ENCODE data around the gene C6orf136. TPM values are rescaled to one million over a fixed set of nuclear protein-coding genes. Genes with fewer than 3 reads are reported as not detected.

The C6orf136 gene
- total RNA-seq, 1 experiment from 2014 or later = 34.8 TPM

DNA sequence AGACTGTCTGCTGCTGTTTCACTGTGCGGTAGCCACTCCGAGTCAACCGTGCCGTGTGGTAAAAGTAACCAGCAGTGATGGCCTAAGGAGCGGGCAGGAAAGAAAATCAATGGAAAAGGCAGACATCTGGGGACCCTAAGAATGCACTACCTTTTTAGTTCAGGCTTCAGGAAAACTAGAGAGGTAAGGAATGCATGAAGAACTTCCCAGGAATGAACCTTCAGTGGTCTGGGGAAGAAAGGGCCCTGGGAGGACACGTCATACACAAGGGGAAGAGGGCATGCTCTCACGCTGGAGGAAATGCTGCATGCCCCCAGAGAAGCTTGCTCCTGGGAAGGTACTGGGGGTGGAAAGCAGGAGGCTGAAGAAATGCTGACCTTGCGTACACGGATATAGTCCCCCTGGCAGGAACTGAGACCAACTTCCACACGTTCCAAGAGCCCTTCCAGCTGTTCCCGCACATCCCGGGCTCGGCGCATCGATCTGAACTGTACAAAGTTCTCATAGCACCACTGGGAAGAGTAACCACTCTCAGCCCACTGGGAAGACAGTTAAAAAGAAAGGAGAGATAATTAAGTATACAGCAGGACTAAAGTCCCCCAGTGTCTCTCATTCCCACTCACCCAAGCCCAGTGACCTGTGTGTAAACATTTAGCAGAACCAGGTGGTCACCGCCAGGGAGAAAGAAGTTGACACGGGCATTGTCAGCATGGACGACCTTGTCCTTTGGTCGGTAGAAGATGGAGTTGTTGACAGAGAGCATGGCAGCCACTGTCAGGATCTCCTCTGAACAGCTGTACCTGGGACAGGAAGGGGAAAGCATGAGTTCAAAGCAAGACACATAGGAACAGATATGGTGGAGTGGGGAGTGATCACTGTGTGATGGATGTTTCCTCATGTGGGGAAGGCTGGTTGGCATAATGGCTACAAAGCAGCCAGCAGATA lies 8.1 kb downstream of the C6orf136 start:
- no peak overlapping the region for H2AFZ ChIP-seq (ENCODE audit: low read depth, low read length, poor library complexity, severe bottlenecking)
- DNase-seq (ENCODE audit: low read depth, low spot score) (no peak), ATAC-seq (no peak)
- H3K79me2 ChIP-seq (ENCODE audit: insufficient read depth, low read length) = no peaks in the 10 kb centered on the region
- ChIA-PET RAD21 (ENCODE audit: low non-redundant PET in 1 of 2, low total read pairs in 2 of 2, uncharacterized antibody in 2 of 2, unreplicated experiment in 2 of 2) (no interaction called here), CTCF (no interaction called here), POLR2A (no interaction called here)
- H3K9ac ChIP-seq (ENCODE audit: low read length) = no peak overlapping the region
- H3K9me2 ChIP-seq (ENCODE audit: insufficient read depth) = no peaks in the 10 kb centered on the region
- H3K4me2 ChIP-seq (ENCODE audit: low read length) = no peak overlapping the region
- TF ChIP-seq, protein P1, sequence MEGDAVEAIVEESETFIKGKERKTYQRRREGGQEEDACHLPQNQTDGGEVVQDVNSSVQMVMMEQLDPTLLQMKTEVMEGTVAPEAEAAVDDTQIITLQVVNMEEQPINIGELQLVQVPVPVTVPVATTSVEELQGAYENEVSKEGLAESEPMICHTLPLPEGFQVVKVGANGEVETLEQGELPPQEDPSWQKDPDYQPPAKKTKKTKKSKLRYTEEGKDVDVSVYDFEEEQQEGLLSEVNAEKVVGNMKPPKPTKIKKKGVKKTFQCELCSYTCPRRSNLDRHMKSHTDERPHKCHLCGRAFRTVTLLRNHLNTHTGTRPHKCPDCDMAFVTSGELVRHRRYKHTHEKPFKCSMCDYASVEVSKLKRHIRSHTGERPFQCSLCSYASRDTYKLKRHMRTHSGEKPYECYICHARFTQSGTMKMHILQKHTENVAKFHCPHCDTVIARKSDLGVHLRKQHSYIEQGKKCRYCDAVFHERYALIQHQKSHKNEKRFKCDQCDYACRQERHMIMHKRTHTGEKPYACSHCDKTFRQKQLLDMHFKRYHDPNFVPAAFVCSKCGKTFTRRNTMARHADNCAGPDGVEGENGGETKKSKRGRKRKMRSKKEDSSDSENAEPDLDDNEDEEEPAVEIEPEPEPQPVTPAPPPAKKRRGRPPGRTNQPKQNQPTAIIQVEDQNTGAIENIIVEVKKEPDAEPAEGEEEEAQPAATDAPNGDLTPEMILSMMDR (IDR thresholded peaks at IDR 0.05 in 2 of 3, conservative IDR thresholded peaks at IDR 0.05 in 1 of 3; ENCODE audit: borderline replicate concordance in 1 of 3, insufficient read depth in 1 of 3, low read depth in 2 of 3, low read length in 2 of 3) = no peak
- TF ChIP-seq ELF1 (IDR thresholded peaks at IDR 0.05; ENCODE audit: borderline replicate concordance, low read depth) = no peak
- no peak for TF ChIP-seq POLR2AphosphoS5 (IDR thresholded peaks at IDR 0.05; ENCODE audit: low read depth, low read length)
- TF ChIP-seq SIN3A (IDR thresholded peaks at IDR 0.05; ENCODE audit: low read depth) = no peak
- TF ChIP-seq ZNF274 (IDR thresholded peaks at IDR 0.05; ENCODE audit: low read depth, low read length) = no peak
- H4K20me1 ChIP-seq (ENCODE audit: insufficient read depth) = no peaks in the 10 kb centered on the region
- no peaks in the 10 kb centered on the region for H3K27me3 ChIP-seq (ENCODE audit: insufficient read depth, low read length)
- H3K4me3 ChIP-seq (replicated peaks in 1 of 2; ENCODE audit: low read depth in 1 of 2, low read length in 2 of 2) = no peak overlapping the region
- H3K27ac ChIP-seq (ENCODE audit: low read depth, low read length) = no peak overlapping the region
- intact Hi-C loops (cut with micrococcal nuclease) = no loop called here
- H3K36me3 ChIP-seq (ENCODE audit: control insufficient read depth in 1 of 2, insufficient read depth in 2 of 2, low read length in 2 of 2) = peaks cover 46 to 72% of the 10 kb centered on the region in 2 experiments; a peak in 3 of 4 replicates
- H3K4me1 ChIP-seq (ENCODE audit: control insufficient read depth in 1 of 2, insufficient read depth in 2 of 2, low read length in 2 of 2) = no peaks in the 10 kb centered on the region
- H3K9me3 ChIP-seq (ENCODE audit: control insufficient read depth in 1 of 2, insufficient read depth in 1 of 2, low read depth in 1 of 2, low read length in 2 of 2) = no peaks in the 10 kb centered on the region
- no TSS peak for BruUV-seq (replicated peaks)

- Histone ChIP-seq H3K27ac (ENCODE audit: low read depth, low read length) (no peak overlapping the region), H3K9me3 (ENCODE audit: control insufficient read depth in 1 of 2, insufficient read depth in 1 of 2, low read depth in 1 of 2, low read length in 2 of 2) (no peaks in the 10 kb centered on the region), H4K20me1 (ENCODE audit: insufficient read depth) (no peaks in the 10 kb centered on the region), H3K4me1 (ENCODE audit: control insufficient read depth in 1 of 2, insufficient read depth in 2 of 2, low read length in 2 of 2) (no peaks in the 10 kb centered on the region), H3K9me2 (ENCODE audit: insufficient read depth) (no peaks in the 10 kb centered on the region), H3K9ac (ENCODE audit: low read length) (no peak overlapping the region), H3K27me3 (ENCODE audit: insufficient read depth, low read length) (no peaks in the 10 kb centered on the region), H3K4me3 (replicated peaks in 1 of 2; ENCODE audit: low read depth in 1 of 2, low read length in 2 of 2) (no peak overlapping the region), H3K4me2 (ENCODE audit: low read length) (no peak overlapping the region), H3K36me3 (ENCODE audit: control insufficient read depth in 1 of 2, insufficient read depth in 2 of 2, low read length in 2 of 2) (peaks cover 46 to 75% of the 10 kb centered on the region in 2 experiments; a peak in 3 of 4 replicates), H2AFZ (ENCODE audit: low read depth, low read length, poor library complexity, severe bottlenecking) (no peak overlapping the region), H3K79me2 (ENCODE audit: insufficient read depth, low read length) (no peaks in the 10 kb centered on the region)
- no TSS peak for BruUV-seq (replicated peaks)
- intact Hi-C loops (cut with micrococcal nuclease) = no loop called here
- ATAC-seq (no peak), DNase-seq (ENCODE audit: low read depth, low spot score) (no peak)
- CTCF ChIA-PET = no interaction called here
- POLR2A ChIA-PET = no interaction called here
- RAD21 ChIA-PET (ENCODE audit: low non-redundant PET in 1 of 2, low total read pairs in 2 of 2, uncharacterized antibody in 2 of 2, unreplicated experiment in 2 of 2) = no interaction called here
- TF ChIP-seq RAD21 (IDR thresholded peaks at IDR 0.05; ENCODE audit: low read depth) = no peak
- TF ChIP-seq CEBPB (IDR thresholded peaks at IDR 0.05; ENCODE audit: low read depth) = no peak
- TF ChIP-seq SIN3A (IDR thresholded peaks at IDR 0.05; ENCODE audit: low read depth) = no peak
- TF ChIP-seq SRF (IDR thresholded peaks at IDR 0.05; ENCODE audit: low read depth) = no peak
- TF ChIP-seq TCF7L2 (IDR thresholded peaks at IDR 0.05; ENCODE audit: borderline replicate concordance, extremely low read depth, insufficient read depth, insufficient read length) = no peak
- no peak for TF ChIP-seq CBX3 (IDR thresholded peaks at IDR 0.05; ENCODE audit: low read depth)
- TF ChIP-seq ZFX (IDR thresholded peaks at IDR 0.05) = no peak
- no peak for TF ChIP-seq POLR2AphosphoS5 (IDR thresholded peaks at IDR 0.05; ENCODE audit: low read depth, low read length)
Observed at GRCh38 chr6:30655743-30656094, 8.8 kb downstream of the C6orf136 start.
